DOHH2 (cell line): ENCODE measurements around the gene DCST2.

Experiments used
- CTCF ChIP-seq: fragments of 200-600 bp; sonication (generic); IDR thresholded peaks from one replicate; pipeline ENCODE4 v1.5.1; 2014; ENCODE audit warnings: antibody characterized with exemption, mild to moderate bottlenecking, low read depth, low read length; ENCODE audit not compliant: poor library complexity, severe bottlenecking
- EZH2phosphoT487 ChIP-seq: fragments of 200-600 bp; sonication (generic); IDR thresholded peaks from 2 replicates; pipeline ENCODE4 v1.6.1; 2017; ENCODE audit warnings: borderline replicate concordance, mild to moderate bottlenecking, antibody characterized with exemption, low read length, moderate library complexity, mixed read lengths

- TF ChIP-seq CTCF (peak; percentile 79), EZH2phosphoT487 (no peak)
Observed at GRCh38 chr1:155062702-155063411, 29.3 kb upstream of the DCST2 start.
